Uterus (tissue), 2 donors: ENCODE data around the gene ESR2.

Source experiments
- POLR2A ChIP-seq, 2 donors: fragments of 450-650 bp; IDR thresholded peaks; one replicate each; pipeline ENCODE4 v1.6.1; 2016; ENCODE audit warnings: antibody characterized with exemption in 2 of 2, mild to moderate bottlenecking in 1 of 2, moderate library complexity in 1 of 2
- TF ChIP-seq, protein P1 (sequence below), 4 experiments: fragments of 200-600 bp in 2 of 4; fragments of 450-650 bp in 2 of 4; sonication (generic) in 2 of 4; IDR thresholded peaks; one replicate each; pipeline ENCODE4 v1.5.1; 2016 to 2019; ENCODE audit warnings: antibody characterized with exemption in 4 of 4, mild to moderate bottlenecking in 2 of 4, moderate library complexity in 1 of 4

DNA sequence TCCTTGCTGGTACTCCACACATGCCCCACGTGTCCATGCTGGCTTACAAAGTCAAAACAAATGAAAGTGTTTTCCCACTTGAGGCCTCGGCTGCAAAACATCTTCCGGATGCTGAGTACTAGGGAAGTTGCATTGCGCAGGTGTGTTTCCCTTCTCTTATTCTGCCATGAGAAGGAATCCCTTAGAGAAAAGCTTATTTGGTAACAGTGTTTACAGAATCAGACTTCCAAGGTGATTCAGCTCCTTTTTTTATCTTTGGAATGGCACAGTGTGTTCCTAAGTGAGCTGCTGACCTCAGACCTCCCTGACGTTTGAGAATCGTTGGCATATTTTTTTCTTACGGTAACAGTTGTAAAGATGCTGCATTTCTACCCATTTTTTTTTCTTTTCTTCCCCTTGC is 211.3 kb downstream of the ESR2 start:
- TF ChIP-seq, protein P1, sequence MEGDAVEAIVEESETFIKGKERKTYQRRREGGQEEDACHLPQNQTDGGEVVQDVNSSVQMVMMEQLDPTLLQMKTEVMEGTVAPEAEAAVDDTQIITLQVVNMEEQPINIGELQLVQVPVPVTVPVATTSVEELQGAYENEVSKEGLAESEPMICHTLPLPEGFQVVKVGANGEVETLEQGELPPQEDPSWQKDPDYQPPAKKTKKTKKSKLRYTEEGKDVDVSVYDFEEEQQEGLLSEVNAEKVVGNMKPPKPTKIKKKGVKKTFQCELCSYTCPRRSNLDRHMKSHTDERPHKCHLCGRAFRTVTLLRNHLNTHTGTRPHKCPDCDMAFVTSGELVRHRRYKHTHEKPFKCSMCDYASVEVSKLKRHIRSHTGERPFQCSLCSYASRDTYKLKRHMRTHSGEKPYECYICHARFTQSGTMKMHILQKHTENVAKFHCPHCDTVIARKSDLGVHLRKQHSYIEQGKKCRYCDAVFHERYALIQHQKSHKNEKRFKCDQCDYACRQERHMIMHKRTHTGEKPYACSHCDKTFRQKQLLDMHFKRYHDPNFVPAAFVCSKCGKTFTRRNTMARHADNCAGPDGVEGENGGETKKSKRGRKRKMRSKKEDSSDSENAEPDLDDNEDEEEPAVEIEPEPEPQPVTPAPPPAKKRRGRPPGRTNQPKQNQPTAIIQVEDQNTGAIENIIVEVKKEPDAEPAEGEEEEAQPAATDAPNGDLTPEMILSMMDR (IDR thresholded peaks at IDR 0.05) = no peak
- TF ChIP-seq POLR2A (IDR thresholded peaks at IDR 0.05) = no peak
